Natural killer cell (primary cell): Measurements from ENCODE around the gene CHD2. TPM values are rescaled to one million over a fixed set of nuclear protein-coding genes. Genes with fewer than 3 reads are reported as not detected.
"Not testable (repeated sequence)": the region's sequence is repeated elsewhere in the genome, so short reads cannot be mapped to it uniquely, and the experiment has no call there.

Source experiments
- ATAC-seq, 3 donors: fragments of 150-1000 bp in 2 of 3; fragments of 200-7000 bp in 1 of 3; cut with Tn5 transposase; 1 replicate in 1 of 3; 2 replicates in 2 of 3; pipeline ENCODE4 v1.10.0; 2021; ENCODE audit warnings: mild to moderate bottlenecking in 2 of 3, moderate library complexity in 2 of 3
- DNase-seq, 2 donors: peaks; one replicate each; pipeline versions ENCODE4 v3.0.0 to v3.0.0-alpha.2; 2013 to 2021; ENCODE audit warnings: mixed read lengths in 1 of 2
- H3K27ac ChIP-seq: one replicate; pipeline ENCODE4 v1.5.1; 2013; ENCODE audit warnings: mild to moderate bottlenecking, low read length
- H3K27me3 ChIP-seq: one replicate; pipeline ENCODE4 v1.6.1; 2013; ENCODE audit warnings: low read length; ENCODE audit not compliant: control insufficient read depth, insufficient read depth
- H3K36me3 ChIP-seq: one replicate; pipeline ENCODE4 v1.6.1; 2013; ENCODE audit warnings: low read length; ENCODE audit not compliant: control insufficient read depth, insufficient read depth
- H3K4me1 ChIP-seq: one replicate; pipeline ENCODE4 v1.6.1; 2013; ENCODE audit warnings: low read length; ENCODE audit not compliant: control insufficient read depth, insufficient read depth
- H3K4me3 ChIP-seq: one replicate; pipeline ENCODE4 v1.5.1; 2013; ENCODE audit warnings: low read length
- H3K9me3 ChIP-seq: one replicate; pipeline ENCODE4 v1.6.1; 2013; ENCODE audit warnings: low read length; ENCODE audit not compliant: control insufficient read depth, insufficient read depth
- H3K27ac Mint-ChIP-seq, 2 donors: one replicate each; pipeline ENCODE4 v1.8.0; 2022; ENCODE audit warnings: mild to moderate bottlenecking in 2 of 2, mixed read lengths in 2 of 2, moderate library complexity in 1 of 2
- H3K27me3 Mint-ChIP-seq, 2 donors: one replicate each; pipeline ENCODE4 v1.8.0; 2022; ENCODE audit warnings: low read depth in 2 of 2, mixed read lengths in 2 of 2
- H3K36me3 Mint-ChIP-seq: one replicate; pipeline ENCODE4 v1.8.0; 2022; ENCODE audit warnings: mixed read lengths
- H3K4me1 Mint-ChIP-seq, 2 donors: one replicate each; pipeline ENCODE4 v1.8.0; 2022; ENCODE audit warnings: mixed read lengths in 2 of 2
- H3K4me3 Mint-ChIP-seq: one replicate; pipeline ENCODE4 v1.8.0; 2022; ENCODE audit warnings: mild to moderate bottlenecking, moderate library complexity, mixed read lengths
- H3K9me3 Mint-ChIP-seq, 2 donors: one replicate each; pipeline ENCODE4 v1.8.0; 2022; ENCODE audit warnings: mixed read lengths in 2 of 2
- CTCF ChIP-seq: fragments of 200-600 bp; IDR thresholded peaks from one replicate; pipeline ENCODE4 v1.8.0; 2022; ENCODE audit warnings: antibody characterized with exemption
- WGBS: methylation state at CpG from one replicate; pipeline ENCODE4 v1.1.7; 2013; ENCODE audit warnings: missing lambda C conversion rate; ENCODE audit not compliant: insufficient coverage; 5-methylcytosine and 5-hydroxymethylcytosine counted together
- intact Hi-C: fragments of 100-400 bp; cut with micrococcal nuclease; formaldehyde crosslinking; loops from one replicate; pipeline ENCODE4 v1.14.2; 2022
- total RNA-seq, 4 donors: library from RNA; stranded (reverse); fragments of 120-200 nt in 1 of 4; gene quantifications; one replicate each; pipeline versions ENCODE4 v1.2.3 to v1.2.4, GENCODE V29; 2013 to 2022

The CHD2 gene
- total RNA-seq, 3 donors from 2014 or later (not counting 1 experiment from before 2014, with no cell fraction given) = 418 to 449 (median 441) TPM

- no peaks in the 10 kb centered on the region for H3K36me3 Mint-ChIP-seq
- Histone ChIP-seq H3K9me3 (no peaks in the 10 kb centered on the region), H3K4me1 (peaks cover 63% of the 10 kb centered on the region), H3K4me3 (peak overlapping the region; percentile 18), H3K27me3 (no peaks in the 10 kb centered on the region), H3K36me3 (peaks cover 7% of the 10 kb centered on the region), H3K27ac (peak overlapping the region; percentile 93)
- H3K27ac Mint-ChIP-seq = peak overlapping the region; percentile 98 to 99
- no peaks in the 10 kb centered on the region for H3K27me3 Mint-ChIP-seq
- TF ChIP-seq CTCF = no peak
- H3K9me3 Mint-ChIP-seq = no peaks in the 10 kb centered on the region
- 24% methylated on average over 4 of the region's 4 CpGs for WGBS
- H3K4me1 Mint-ChIP-seq = peaks cover 75 to 77% of the 10 kb centered on the region in 2 donors
- H3K4me3 Mint-ChIP-seq = peak overlapping the region; percentile 88
- peak in 1 of 2 donors; percentile 81 for DNase-seq
- intact Hi-C loops = no loop called here
- peak; percentile 66 to 73 (median 71) for ATAC-seq
Measured at GRCh38 chr15:92914768-92915221, 14.7 kb downstream of the CHD2 start.

- no peaks in the 10 kb centered on the region for H3K9me3 ChIP-seq
- H3K4me3 ChIP-seq = no peak overlapping the region
- H3K36me3 ChIP-seq = peaks cover 7% of the 10 kb centered on the region
- Mint-ChIP-seq H3K27me3 (no peaks in the 10 kb centered on the region), H3K27ac (peak overlapping the region; percentile 98 to 99), H3K9me3 (no peaks in the 10 kb centered on the region), H3K36me3 (no peaks in the 10 kb centered on the region), H3K4me1 (peaks cover 79 to 80% of the 10 kb centered on the region in 2 donors), H3K4me3 (peak overlapping the region; percentile 88)
- 55% methylated on average over 4 of the region's 4 CpGs for WGBS
- no peaks in the 10 kb centered on the region for H3K27me3 ChIP-seq
- peaks cover 55% of the 10 kb centered on the region for H3K4me1 ChIP-seq
- ATAC-seq = peak in 2 of 3 donors; percentile 16 to 37
- DNase-seq = peak in 1 of 2 donors; percentile 43
- H3K27ac ChIP-seq = peak overlapping the region; percentile 93
- intact Hi-C loops = loop anchor here (1.0 kb wide), 1 partner anchor 8 kb away; no protein-coding TSS in a partner anchor
- no peak for TF ChIP-seq CTCF
Measured at GRCh38 chr15:92915766-92916435, 15.8 kb downstream of the CHD2 start.

- TF ChIP-seq CTCF = peak; percentile 92
- H3K4me1 ChIP-seq = peaks cover 51% of the 10 kb centered on the region
- H3K27me3 ChIP-seq = no peaks in the 10 kb centered on the region
- peak; percentile 90 to 96 for DNase-seq
- peaks cover 15% of the 10 kb centered on the region for H3K36me3 ChIP-seq
- H3K27ac ChIP-seq = peak overlapping the region; percentile 81
- no peaks in the 10 kb centered on the region for H3K9me3 ChIP-seq
- Mint-ChIP-seq H3K9me3 (no peaks in the 10 kb centered on the region), H3K36me3 (no peaks in the 10 kb centered on the region), H3K27ac (peak overlapping the region; percentile 98 to 99), H3K27me3 (no peaks in the 10 kb centered on the region), H3K4me3 (peak overlapping the region; percentile 72), H3K4me1 (peaks cover 81 to 82% of the 10 kb centered on the region in 2 donors)
- intact Hi-C loops = loop anchor here (1.0 to 2.0 kb wide), 4 partner anchors 17 to 121 kb away; partner anchors contain the start of gene CHD2
- 16% methylated on average over 6 of the region's 11 CpGs for WGBS
- H3K4me3 ChIP-seq = no peak overlapping the region
- peak; percentile 56 to 89 (median 73) for ATAC-seq
Measured at GRCh38 chr15:92917598-92918407, 17.7 kb downstream of the CHD2 start.

- H3K27me3 Mint-ChIP-seq, H3K36me3 Mint-ChIP-seq, H3K27me3 ChIP-seq, DNase-seq, ATAC-seq, H3K4me3 ChIP-seq, H3K9me3 ChIP-seq, H3K4me3 Mint-ChIP-seq, H3K9me3 Mint-ChIP-seq, H3K27ac ChIP-seq: not testable (repeated sequence)
- H3K27ac Mint-ChIP-seq = peak overlapping the region; percentile 20 to 80
- 96% methylated on average over 7 of the region's 9 CpGs for WGBS
- Histone ChIP-seq H3K36me3 (peaks cover 15% of the 10 kb centered on the region), H3K4me1 (peaks cover 50% of the 10 kb centered on the region)
- peaks cover 79 to 80% of the 10 kb centered on the region in 2 donors for H3K4me1 Mint-ChIP-seq
- intact Hi-C loops = loop anchor here (1.0 to 2.0 kb wide), 4 partner anchors 18 to 122 kb away; partner anchors contain the start of gene CHD2
Measured at GRCh38 chr15:92918881-92919280, 18.8 kb downstream of the CHD2 start.
